Activated T-cell treated with anti-CD3 and anti-CD28 coated beads for 48 hours (primary cell): ENCODE data around the gene WNT3.
"Not testable (repeated sequence)": the region's sequence is repeated elsewhere in the genome, so short reads cannot be mapped to it uniquely, and the experiment has no call there.

Experiments used
- DNase-seq: peaks from one replicate; pipeline ENCODE4 v3.0.0-alpha.2; 2020; ENCODE audit warnings: low read depth

WNT3 gene

GRCh38 chr17:46764709-46765401, 53.6 kb downstream of the WNT3 start:
- DNase-seq: no peak

GRCh38 chr17:46764000-46764708, 54.3 kb downstream of the WNT3 start:
- DNase-seq: no peak

DNA sequence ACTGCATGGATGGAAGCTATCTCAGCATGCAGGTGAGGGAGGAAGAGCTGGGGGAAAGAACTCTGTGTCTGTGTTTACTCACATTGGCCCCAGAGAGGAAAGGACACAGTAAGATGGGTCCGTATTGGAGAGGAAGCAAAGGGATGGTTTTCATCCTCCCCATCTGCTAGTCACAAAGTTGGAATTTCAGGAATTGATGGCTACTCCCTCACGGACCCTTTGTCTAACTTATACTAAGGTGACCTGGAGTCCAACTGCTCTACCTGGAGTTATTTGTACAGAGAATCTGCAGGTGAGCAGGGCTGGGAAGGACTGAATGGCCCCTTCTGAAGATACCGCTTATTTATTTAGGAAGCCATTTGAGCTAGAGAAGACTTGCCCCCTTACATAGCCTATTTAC, 55.1 kb downstream of the WNT3 start:
- no peak for DNase-seq

- no peak for DNase-seq
Measured at GRCh38 chr17:46759141-46759540, 59.4 kb downstream of the WNT3 start.

GRCh38 chr17:46758614-46759013, 59.9 kb downstream of the WNT3 start:
- no peak for DNase-seq

- DNase-seq: not testable (repeated sequence)
Measured at GRCh38 chr17:46757588-46757987, 60.9 kb downstream of the WNT3 start.

DNA sequence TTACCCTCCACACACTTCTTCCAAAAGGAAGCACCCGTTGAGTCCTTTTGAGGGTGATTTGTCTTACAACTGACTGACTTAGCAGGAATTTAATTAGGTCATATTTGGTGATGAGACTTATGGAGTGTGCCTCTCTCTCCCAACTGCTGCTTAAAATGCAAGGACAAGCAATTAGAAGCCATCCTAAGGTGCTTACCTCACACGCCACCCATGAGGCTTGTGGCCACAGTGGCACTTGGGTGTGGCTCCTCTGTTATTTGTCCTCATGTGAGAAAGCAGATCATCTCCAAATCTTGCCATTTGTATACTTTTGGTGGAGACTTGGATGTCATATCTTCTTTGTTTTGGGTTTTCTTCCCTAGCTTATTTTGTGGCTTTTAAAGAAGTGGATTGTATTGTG, 61.6 kb downstream of the WNT3 start:
- no peak for DNase-seq

DNA sequence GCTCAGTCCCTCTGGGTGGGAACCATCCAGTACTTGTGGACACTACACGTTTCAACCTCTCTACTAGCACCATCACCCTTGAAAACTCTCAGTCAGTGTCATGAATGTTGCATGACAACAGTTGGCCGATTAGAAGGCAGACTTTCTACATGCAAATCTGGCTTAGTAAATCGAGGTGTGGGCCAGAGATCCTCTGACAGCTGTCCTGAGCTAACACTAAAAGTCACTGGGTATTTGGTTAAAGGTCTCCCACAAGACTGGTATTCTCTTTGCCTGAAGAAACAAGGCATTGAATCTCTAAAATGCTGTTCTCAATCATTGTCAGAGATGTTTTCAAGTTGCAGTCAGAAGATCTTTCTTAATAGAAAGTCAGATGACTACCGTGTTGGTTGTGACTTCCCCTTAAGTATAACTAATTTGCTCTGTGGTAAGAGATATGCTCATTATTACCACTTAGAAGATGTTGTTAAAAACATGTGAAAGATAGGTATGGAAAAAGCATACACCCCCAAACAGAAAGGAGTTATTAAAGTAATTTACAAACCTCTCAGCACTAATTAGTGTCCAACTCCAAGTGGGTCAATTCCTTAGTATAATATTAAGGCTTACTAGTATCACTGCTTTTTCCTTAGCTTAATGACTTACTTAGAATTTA, 62.3 kb downstream of the WNT3 start:
- no peak for DNase-seq

- DNase-seq: no peak
Measured at GRCh38 chr17:46753776-46754175, 64.7 kb downstream of the WNT3 start.

- no peak for DNase-seq
Measured at GRCh38 chr17:46751425-46751824, 67.1 kb downstream of the WNT3 start.

GRCh38 chr17:46745376-46745775, 73.1 kb downstream of the WNT3 start:
- no peak for DNase-seq

DNA sequence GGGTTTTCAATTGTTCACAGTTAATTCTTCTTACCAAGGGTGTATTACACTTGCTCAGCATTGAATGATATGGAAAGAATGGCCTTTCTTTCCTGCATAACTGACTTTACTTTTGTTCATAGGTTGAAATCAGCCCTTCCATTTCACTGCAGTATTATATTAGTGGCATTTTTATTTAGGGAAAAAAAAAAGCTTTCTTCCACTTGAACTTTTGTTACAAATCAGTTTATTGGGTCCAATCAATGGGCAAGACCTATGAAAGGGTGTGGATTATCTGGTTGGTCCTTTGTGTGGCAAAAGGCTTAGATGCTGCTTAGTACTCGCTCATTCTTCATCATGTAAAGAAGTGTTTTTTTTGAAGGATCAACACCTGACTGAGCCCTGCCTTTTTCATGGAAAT, 74.1 kb downstream of the WNT3 start:
- no peak for DNase-seq

DNA sequence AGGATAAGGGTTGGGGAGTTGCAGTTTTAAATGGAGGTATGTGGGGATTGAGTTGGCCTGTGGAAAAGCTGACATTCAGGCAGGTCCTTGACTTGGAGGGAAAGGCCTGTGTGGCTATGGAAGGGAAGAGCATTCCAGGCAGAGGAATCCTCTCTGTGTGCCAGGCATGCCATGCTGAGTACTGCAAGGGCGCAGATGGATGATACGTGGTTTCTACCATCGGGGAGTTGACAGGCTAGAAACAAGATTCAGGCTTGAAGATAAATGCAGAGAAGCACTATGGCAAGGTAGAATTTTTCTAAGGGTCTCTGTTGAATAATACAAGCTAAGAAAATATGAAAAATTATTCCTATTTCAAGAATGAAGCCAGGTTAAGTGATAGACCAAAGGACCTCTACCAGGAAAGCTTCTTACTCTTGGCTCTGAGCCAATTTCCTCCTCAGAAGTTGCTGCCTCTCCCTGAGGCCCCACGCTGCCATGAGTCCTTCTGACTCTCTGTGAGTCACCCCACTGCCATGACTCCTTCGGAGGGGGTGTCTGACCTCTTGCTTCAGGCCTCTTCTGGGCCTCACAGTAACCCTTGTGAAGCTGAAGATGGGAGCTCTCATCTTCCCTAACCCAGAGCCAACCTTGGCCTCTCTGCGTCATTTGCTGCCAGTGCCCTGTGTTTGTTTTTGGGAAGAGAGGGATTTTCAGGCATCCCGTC, 75.8 kb downstream of the WNT3 start:
- no peak for DNase-seq

- no peak for DNase-seq
Measured at GRCh38 chr17:46741122-46741730, 77.3 kb downstream of the WNT3 start.

DNA sequence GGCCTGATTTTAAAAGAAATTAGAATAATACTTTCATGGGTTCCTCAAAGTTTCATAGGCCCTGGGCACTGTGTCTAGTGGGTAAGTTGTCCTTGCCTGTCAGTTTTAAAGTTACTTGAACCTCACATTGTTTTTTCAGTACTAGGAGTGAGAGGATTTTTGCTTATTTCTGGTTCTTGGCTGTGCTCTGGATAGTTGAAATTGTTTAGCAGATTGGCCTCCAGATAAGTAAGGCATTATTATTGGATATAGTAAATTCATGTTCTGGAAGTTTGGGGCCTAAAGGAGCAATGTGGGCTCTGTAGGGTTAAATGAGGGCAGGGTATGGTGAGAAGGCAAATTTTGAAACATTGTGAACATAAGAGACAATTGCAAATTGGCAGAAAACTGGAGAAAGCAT, 78.5 kb downstream of the WNT3 start:
- no peak for DNase-seq

GRCh38 chr17:46738544-46738943, 79.9 kb downstream of the WNT3 start:
- DNase-seq: no peak

GRCh38 chr17:46737326-46737725, 81.2 kb downstream of the WNT3 start:
- no peak for DNase-seq

GRCh38 chr17:46736100-46736499, 82.4 kb downstream of the WNT3 start:
- DNase-seq: no peak

DNA sequence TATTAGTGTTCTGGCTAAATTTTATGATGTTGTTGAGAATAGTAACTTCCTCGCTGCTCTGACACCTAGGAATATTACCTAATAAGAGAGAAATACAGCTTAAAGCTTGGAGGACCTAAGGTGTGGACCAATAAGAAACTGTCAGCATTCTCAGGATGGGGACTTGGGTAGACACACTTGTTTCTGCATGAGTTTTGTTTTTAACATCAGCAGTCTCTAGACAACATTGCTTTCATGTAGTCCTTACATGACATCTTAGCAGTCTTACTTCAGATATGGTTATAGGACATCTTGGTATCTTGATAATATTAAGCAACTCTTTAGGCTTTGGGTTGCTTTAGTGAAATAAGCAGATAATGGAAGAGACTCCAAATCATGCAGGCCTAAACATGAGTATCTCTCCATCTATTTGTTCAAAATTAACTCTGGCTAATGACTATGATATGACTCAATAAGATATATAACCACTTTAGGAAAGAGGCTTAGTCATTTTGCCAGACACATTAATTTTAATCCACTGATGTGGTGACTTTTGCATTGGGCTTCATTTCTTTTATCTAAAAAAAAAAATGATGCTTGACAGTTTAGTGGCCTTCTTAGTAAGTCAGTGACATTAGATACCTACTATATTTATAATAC, 84.5 kb downstream of the WNT3 start:
- no peak for DNase-seq

- DNase-seq: no peak
Measured at GRCh38 chr17:46732754-46733398, 85.6 kb downstream of the WNT3 start.

DNA sequence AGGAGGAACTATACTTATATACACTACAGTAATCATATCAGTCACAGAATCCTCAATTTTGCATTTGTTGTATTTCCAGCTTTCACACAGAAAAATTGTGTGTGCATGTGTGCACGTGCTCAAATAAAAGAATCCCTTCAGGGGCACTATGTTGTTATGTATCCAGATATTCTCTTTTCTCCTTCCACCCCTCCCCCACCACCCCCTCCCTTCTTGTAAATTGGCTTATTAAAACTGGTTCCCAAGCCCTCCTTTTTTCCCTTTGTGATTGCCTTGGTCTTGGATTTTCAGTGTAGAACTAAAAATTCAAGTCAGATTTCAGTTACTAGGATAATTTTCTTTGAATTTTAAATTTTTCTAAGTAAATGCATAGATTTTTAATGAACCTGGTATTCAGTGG, 86.3 kb downstream of the WNT3 start:
- no peak for DNase-seq
